Frontal cortex (tissue), 1 donor: ENCODE measurements around the gene RPS5. TPM values are rescaled to one million over a fixed set of nuclear protein-coding genes. Genes with fewer than 3 reads are reported as not detected.

Experiments used
- small RNA-seq: library from RNA; depleted of rRNA; stranded (forward); fragments of <200 nt; gene quantifications from one replicate; pipeline ENCODE3, GENCODE V24; 2014
- total RNA-seq: library from RNA; depleted of rRNA; stranded (reverse); fragments of >200 nt; gene quantifications from one replicate; pipeline ENCODE4 v1.2.3, GENCODE V29; 2014

RPS5 gene
- total RNA-seq, 1 donor from 2014 or later = 2,200 TPM

Small RNA genes within 50 kb of the gene (small RNA-seq; reads per million reads assigned to genes)
- not detected for gene MIR4754
- gene RNA5SP473 = not detected

Other genes starting within 250 kb of the RPS5 start
- 42.4 TPM for gene ZNF329, start 236.5 kb upstream of the RPS5 start, total RNA-seq
- 23.2 TPM for gene ZNF274, start 204.2 kb upstream of the RPS5 start, total RNA-seq
- 72.2 TPM for gene ZNF544, start 158.4 kb upstream of the RPS5 start, total RNA-seq
- 14.3 TPM for gene ZNF8, start 108.3 kb upstream of the RPS5 start, total RNA-seq
- 22.4 TPM for gene ERVK3-1, start 81.9 kb upstream of the RPS5 start, total RNA-seq
- 2.0 TPM for gene ZSCAN22, start 60.3 kb upstream of the RPS5 start, total RNA-seq
- gene A1BG, start 33.8 kb upstream of the RPS5 start, total RNA-seq = 0.41 TPM
- 6.1 TPM for gene ZNF497, start 24.5 kb upstream of the RPS5 start, total RNA-seq
- 2.4 TPM for gene ZNF837, start 6.2 kb upstream of the RPS5 start, total RNA-seq
- not detected for gene RNF225, start 8.4 kb downstream of the RPS5 start, total RNA-seq
- 11.8 TPM for gene ZNF584, start 21.4 kb downstream of the RPS5 start, total RNA-seq
- gene ZNF132, start 52.9 kb downstream of the RPS5 start, total RNA-seq = 15.9 TPM
- 24.1 TPM for gene ZNF324B, start 64.4 kb downstream of the RPS5 start, total RNA-seq
- 20.8 TPM for gene ZNF324, start 79.8 kb downstream of the RPS5 start, total RNA-seq
- 8.6 TPM for gene ZNF446, start 89.1 kb downstream of the RPS5 start, total RNA-seq
- 6.9 TPM for gene SLC27A5, start 124.7 kb downstream of the RPS5 start, total RNA-seq
- gene ZBTB45, start 132.5 kb downstream of the RPS5 start, total RNA-seq = 6.9 TPM
- 332 TPM for gene TRIM28, start 156.8 kb downstream of the RPS5 start, total RNA-seq
- gene CHMP2A, start 167.8 kb downstream of the RPS5 start, total RNA-seq = 62.8 TPM
- gene UBE2M, start 171.3 kb downstream of the RPS5 start, total RNA-seq = 64.8 TPM
- 11.0 TPM for gene MZF1, start 186.1 kb downstream of the RPS5 start, total RNA-seq